ENCODE measurements around the gene ELAVL2. TPM values are rescaled to one million over a fixed set of nuclear protein-coding genes. Genes with fewer than 3 reads are reported as not detected.

ELAVL2 gene
- total and polyA plus RNA-seq, 2 donors (not counting 3 experiments of a cell fraction or from before 2014, with no cell fraction given) = 0.06 to 0.20 TPM

- Histone ChIP-seq H3K9me1 (replicated peaks; ENCODE audit: control insufficient read depth, extremely low read depth, insufficient read depth, low read length) (no peaks in the 10 kb centered on the region), H4K20me1 (replicated peaks; ENCODE audit: control insufficient read depth, extremely low read depth, insufficient read depth, low read length) (no peaks in the 10 kb centered on the region), H3K27me3 (ENCODE audit: control insufficient read depth in 2 of 2, insufficient read depth in 2 of 2, low read length in 2 of 2) (no peaks in the 10 kb centered on the region), H3K27ac (ENCODE audit: insufficient read depth, low read depth, low read length) (no peak overlapping the region), H3K4me2 (ENCODE audit: insufficient read depth, low read length) (no peak overlapping the region), H3K4me3 (replicated peaks in 1 of 3; ENCODE audit: insufficient read depth in 1 of 3, low read depth in 1 of 3, low read length in 3 of 3) (no peak overlapping the region), H3K9me3 (replicated peaks; ENCODE audit: control insufficient read depth, insufficient read depth, low read length) (no peaks in the 10 kb centered on the region), H3K4me1 (ENCODE audit: control insufficient read depth, extremely low read depth, insufficient read depth, low read length) (no peaks in the 10 kb centered on the region), H3K36me3 (ENCODE audit: control insufficient read depth in 2 of 2, extremely low read depth in 1 of 2, insufficient read depth in 2 of 2, low read length in 2 of 2) (no peaks in the 10 kb centered on the region), H3K9ac (replicated peaks; ENCODE audit: extremely low read depth, insufficient read depth, low read length) (no peak overlapping the region), H3K79me2 (ENCODE audit: control insufficient read depth, insufficient read depth, low read length) (no peaks in the 10 kb centered on the region), H2AFZ (ENCODE audit: low read depth, low read length) (no peak overlapping the region)
- ChIA-PET CTCF (no interaction called here), POLR2A (no interaction called here)
- DNase-seq (ENCODE audit: low read depth, low spot score) (no peak), FAIRE-seq (no peak)
- TF ChIP-seq JUN (IDR thresholded peaks at IDR 0.05; ENCODE audit: borderline replicate concordance, insufficient read depth, insufficient read length, low read depth) (no peak), GATA2 (IDR thresholded peaks at IDR 0.05; ENCODE audit: insufficient read depth, insufficient read length, low read depth, low read length) (no peak), MYC (IDR thresholded peaks at IDR 0.05; ENCODE audit: low read depth, low read length) (no peak), FOS (IDR thresholded peaks at IDR 0.05; ENCODE audit: borderline replicate concordance, insufficient read depth, low read length) (no peak), EZH2 (IDR thresholded peaks at IDR 0.05; ENCODE audit: borderline replicate concordance, low read depth, low read length, severe bottlenecking) (no peak), POLR2A (IDR thresholded peaks at IDR 0.05; ENCODE audit: low read depth, low read length) (no peak), POLR2AphosphoS5 (IDR thresholded peaks at IDR 0.05; ENCODE audit: insufficient read depth, low read depth, low read length) (no peak)
- BruUV-seq (replicated peaks) = no TSS peak
- dilution Hi-C loops (cut with MboI; ENCODE audit: extremely low pct_ligation_motif_present, low sequenced_read_pairs) (no loop called here), intact Hi-C loops (cut with micrococcal nuclease) (no loop called here)
These were observed 84.7 kb downstream of the ELAVL2 start for GRCh38 chr9:23741351-23741750.

GRCh38 chr9:23740531-23740930, 85.5 kb downstream of the ELAVL2 start:
- intact Hi-C loops (cut with micrococcal nuclease) (no loop called here), dilution Hi-C loops (cut with MboI; ENCODE audit: extremely low pct_ligation_motif_present, low sequenced_read_pairs) (no loop called here)
- H3K4me3 ChIP-seq (replicated peaks in 1 of 3; ENCODE audit: insufficient read depth in 1 of 3, low read depth in 1 of 3, low read length in 3 of 3) = no peak overlapping the region
- H3K9me1 ChIP-seq (replicated peaks; ENCODE audit: control insufficient read depth, extremely low read depth, insufficient read depth, low read length) = no peaks in the 10 kb centered on the region
- BruUV-seq (replicated peaks) = no TSS peak
- no peak overlapping the region for H2AFZ ChIP-seq (ENCODE audit: low read depth, low read length)
- H3K9me3 ChIP-seq (replicated peaks; ENCODE audit: control insufficient read depth, insufficient read depth, low read length) = no peaks in the 10 kb centered on the region
- H3K27me3 ChIP-seq (ENCODE audit: control insufficient read depth in 2 of 2, insufficient read depth in 2 of 2, low read length in 2 of 2) = no peaks in the 10 kb centered on the region
- no peaks in the 10 kb centered on the region for H3K79me2 ChIP-seq (ENCODE audit: control insufficient read depth, insufficient read depth, low read length)
- TF ChIP-seq MYC (IDR thresholded peaks at IDR 0.05; ENCODE audit: low read depth, low read length) (no peak), JUN (IDR thresholded peaks at IDR 0.05; ENCODE audit: borderline replicate concordance, insufficient read depth, insufficient read length, low read depth) (no peak), GATA2 (IDR thresholded peaks at IDR 0.05; ENCODE audit: insufficient read depth, insufficient read length, low read depth, low read length) (no peak), POLR2A (IDR thresholded peaks at IDR 0.05; ENCODE audit: low read depth, low read length) (no peak), FOS (IDR thresholded peaks at IDR 0.05; ENCODE audit: borderline replicate concordance, insufficient read depth, low read length) (no peak), POLR2AphosphoS5 (IDR thresholded peaks at IDR 0.05; ENCODE audit: insufficient read depth, low read depth, low read length) (no peak), CTCF (IDR thresholded peaks at IDR 0.05; ENCODE audit: extremely low read depth in 1 of 2, insufficient read depth in 1 of 2, low read depth in 1 of 2, low read length in 2 of 2) (no peak), MAX (IDR thresholded peaks at IDR 0.05; ENCODE audit: insufficient read depth, insufficient read length) (no peak), EZH2 (IDR thresholded peaks at IDR 0.05; ENCODE audit: borderline replicate concordance, low read depth, low read length, severe bottlenecking) (no peak)
- no peaks in the 10 kb centered on the region for H3K4me1 ChIP-seq (ENCODE audit: control insufficient read depth, extremely low read depth, insufficient read depth, low read length)
- no peaks in the 10 kb centered on the region for H4K20me1 ChIP-seq (replicated peaks; ENCODE audit: control insufficient read depth, extremely low read depth, insufficient read depth, low read length)
- no peak overlapping the region for H3K9ac ChIP-seq (replicated peaks; ENCODE audit: extremely low read depth, insufficient read depth, low read length)
- ChIA-PET POLR2A (no interaction called here), CTCF (no interaction called here)
- DNase-seq (ENCODE audit: low read depth, low spot score) = no peak
- no peak overlapping the region for H3K27ac ChIP-seq (ENCODE audit: insufficient read depth, low read depth, low read length)
- no peak for FAIRE-seq
- H3K36me3 ChIP-seq (ENCODE audit: control insufficient read depth in 2 of 2, extremely low read depth in 1 of 2, insufficient read depth in 2 of 2, low read length in 2 of 2) = no peaks in the 10 kb centered on the region
- no peak overlapping the region for H3K4me2 ChIP-seq (ENCODE audit: insufficient read depth, low read length)

Measured in endothelial cell of umbilical vein (primary cell).